Neuronal stem cell (in vitro differentiated cells): ENCODE data around the gene ANK3.

ENCODE experiments used
- DNase-seq: peaks from one replicate; pipeline ENCODE4 v3.0.0-alpha.2; 2013; ENCODE audit warnings: low spot score
- H2AFZ ChIP-seq: one replicate; pipeline ENCODE4 v1.6.1; 2013; ENCODE audit warnings: mild to moderate bottlenecking, low read length, inconsistent platforms
- H2AK5ac ChIP-seq: 2 replicates; pipeline ENCODE4 v1.6.1; 2013; ENCODE audit warnings: low read depth, mild to moderate bottlenecking, inconsistent platforms, low read length, moderate library complexity, mixed read lengths
- H2BK120ac ChIP-seq: 2 replicates; pipeline ENCODE4 v1.6.1; 2013; ENCODE audit warnings: low read depth, mild to moderate bottlenecking, inconsistent platforms, low read length, moderate library complexity, mixed read lengths
- H2BK12ac ChIP-seq: one replicate; pipeline ENCODE4 v1.6.1; 2013; ENCODE audit warnings: low read length, inconsistent platforms
- H2BK15ac ChIP-seq: 2 replicates; pipeline ENCODE4 v1.6.1; 2013; ENCODE audit warnings: mild to moderate bottlenecking, low read length, inconsistent platforms, mixed read lengths
- H2BK5ac ChIP-seq: one replicate; pipeline ENCODE4 v1.6.1; 2013; ENCODE audit warnings: inconsistent platforms, mild to moderate bottlenecking, low read length, moderate library complexity
- H3K14ac ChIP-seq: one replicate; pipeline ENCODE4 v1.6.1; 2013; ENCODE audit warnings: low read length, inconsistent platforms
- H3K18ac ChIP-seq: 2 replicates; pipeline ENCODE4 v1.6.1; 2013; ENCODE audit warnings: low read length, inconsistent platforms
- H3K23ac ChIP-seq: 2 replicates; pipeline ENCODE4 v1.6.1; 2013; ENCODE audit warnings: low read depth, mild to moderate bottlenecking, mixed read lengths, low read length, inconsistent platforms; ENCODE audit not compliant: poor library complexity
- H3K27ac ChIP-seq: replicated peaks from 3 replicates; pipeline ENCODE4 v1.5.1; 2013; ENCODE audit warnings: low read length, inconsistent platforms
- H3K27me3 ChIP-seq, 3 experiments: 2 replicates each; pipeline ENCODE4 v1.6.1; 2013; ENCODE audit warnings: low read length in 3 of 3, mild to moderate bottlenecking in 2 of 3, inconsistent platforms in 1 of 3, low read depth in 1 of 3, mixed read lengths in 1 of 3, moderate library complexity in 1 of 3; ENCODE audit not compliant: control insufficient read depth in 3 of 3, insufficient read depth in 3 of 3
- H3K36me3 ChIP-seq, 2 donors: replicated peaks in 1 of 2; 2 replicates each; pipeline ENCODE4 v1.6.1; 2013; ENCODE audit warnings: low read length in 2 of 2; ENCODE audit not compliant: control insufficient read depth in 2 of 2, insufficient read depth in 2 of 2
- H3K4ac ChIP-seq: 2 replicates; pipeline ENCODE4 v1.6.1; 2013; ENCODE audit warnings: inconsistent platforms, mild to moderate bottlenecking, low read length, moderate library complexity
- H3K4me1 ChIP-seq, 2 donors: 1 replicate in 1 of 2; 2 replicates in 1 of 2; pipeline ENCODE4 v1.6.1; 2013; ENCODE audit warnings: low read length in 2 of 2, low read depth in 1 of 2; ENCODE audit not compliant: control insufficient read depth in 2 of 2, insufficient read depth in 1 of 2
- H3K4me2 ChIP-seq: one replicate; pipeline ENCODE4 v1.6.1; 2013; ENCODE audit warnings: mild to moderate bottlenecking, low read length, inconsistent platforms; ENCODE audit not compliant: insufficient read depth, poor library complexity, severe bottlenecking
- H3K4me3 ChIP-seq, 2 donors: 2 replicates each; pipeline ENCODE4 v1.5.1; 2013; ENCODE audit warnings: low read length in 2 of 2, mild to moderate bottlenecking in 2 of 2, inconsistent platforms in 1 of 2, moderate library complexity in 1 of 2
- H3K79me1 ChIP-seq: one replicate; pipeline ENCODE4 v1.6.1; 2013; ENCODE audit warnings: low read depth, mild to moderate bottlenecking, inconsistent platforms, low read length, moderate library complexity
- H3K9ac ChIP-seq: one replicate; pipeline ENCODE4 v1.6.1; 2013; ENCODE audit warnings: mild to moderate bottlenecking, low read depth, low read length, inconsistent platforms; ENCODE audit not compliant: poor library complexity
- H3K9me3 ChIP-seq, 2 donors: replicated peaks in 1 of 2; 2 replicates each; pipeline versions ENCODE3 to v1.6.1; 2013; ENCODE audit warnings: low read length in 2 of 2, mild to moderate bottlenecking in 2 of 2, inconsistent platforms in 1 of 2, low read depth in 1 of 2, mixed read lengths in 1 of 2, moderate library complexity in 1 of 2; ENCODE audit not compliant: control insufficient read depth in 2 of 2, insufficient read depth in 1 of 2
- H4K8ac ChIP-seq: one replicate; pipeline ENCODE4 v1.6.1; 2013; ENCODE audit warnings: low read depth, mild to moderate bottlenecking, inconsistent platforms, low read length, moderate library complexity
- H4K91ac ChIP-seq: one replicate; pipeline ENCODE4 v1.6.1; 2013; ENCODE audit warnings: low read length, low read depth, mild to moderate bottlenecking, inconsistent platforms; ENCODE audit not compliant: poor library complexity
- WGBS, 2 donors: extraction: QIAGEN DNeasy Blood & Tissue Kit; methylation state at CpG; one replicate each; pipeline ENCODE4 v1.1.7; 2013; ENCODE audit warnings: missing lambda C conversion rate in 2 of 2, mixed read lengths in 1 of 2; ENCODE audit not compliant: insufficient read length in 2 of 2, insufficient replicate concordance in 1 of 2; ENCODE audit errors: extremely low coverage in 2 of 2; 5-methylcytosine and 5-hydroxymethylcytosine counted together

Gene ANK3

GRCh38 chr10:60368875-60369546 is 20.7 kb downstream of the ANK3 start:
- H3K4ac ChIP-seq = no peak overlapping the region
- H2BK15ac ChIP-seq = no peak overlapping the region
- H3K79me1 ChIP-seq = no peaks in the 10 kb centered on the region
- no peak overlapping the region for H4K91ac ChIP-seq
- H3K9me3 ChIP-seq = no peaks in the 10 kb centered on the region
- H2BK12ac ChIP-seq = no peak overlapping the region
- no CpG with 5 or more reads among the region's 5 CpGs for WGBS, 2 donors
- no peak overlapping the region for H3K23ac ChIP-seq
- no peak overlapping the region for H2AK5ac ChIP-seq
- no peak overlapping the region for H3K27ac ChIP-seq
- H4K8ac ChIP-seq = no peak overlapping the region
- no peaks in the 10 kb centered on the region for H3K36me3 ChIP-seq
- no peak overlapping the region for H3K9ac ChIP-seq
- H3K18ac ChIP-seq = no peak overlapping the region
- no peak overlapping the region for H2AFZ ChIP-seq
- no peak for DNase-seq
- H3K4me2 ChIP-seq = no peak overlapping the region
- H2BK120ac ChIP-seq = no peak overlapping the region
- H3K4me1 ChIP-seq = peaks cover 6 to 11% of the 10 kb centered on the region in 2 donors
- no peak overlapping the region for H2BK5ac ChIP-seq
- H3K14ac ChIP-seq = no peak overlapping the region
- no peak overlapping the region for H3K4me3 ChIP-seq
- no peaks in the 10 kb centered on the region for H3K27me3 ChIP-seq

- Histone ChIP-seq H3K79me1 (no peaks in the 10 kb centered on the region), H3K27ac (no peak overlapping the region), H3K4me3 (no peak overlapping the region), H2AK5ac (no peak overlapping the region), H3K23ac (no peak overlapping the region), H3K27me3 (no peaks in the 10 kb centered on the region), H3K4me2 (no peak overlapping the region), H2BK5ac (no peak overlapping the region), H3K9me3 (no peaks in the 10 kb centered on the region), H2AFZ (peak overlapping the region; percentile 25), H3K18ac (no peak overlapping the region), H3K14ac (no peak overlapping the region), H3K4ac (no peak overlapping the region), H4K8ac (no peak overlapping the region), H4K91ac (no peak overlapping the region), H2BK15ac (no peak overlapping the region), H3K36me3 (no peaks in the 10 kb centered on the region), H2BK12ac (no peak overlapping the region), H3K9ac (no peak overlapping the region), H3K4me1 (peaks cover 6 to 11% of the 10 kb centered on the region in 2 donors), H2BK120ac (no peak overlapping the region)
- DNase-seq = no peak
- WGBS, 2 donors = no CpG with 5 or more reads among the region's 1 CpG
These were observed 21.8 kb downstream of the ANK3 start for GRCh38 chr10:60367901-60368300.

- H3K4ac ChIP-seq = no peak overlapping the region
- no peak overlapping the region for H3K4me3 ChIP-seq
- H3K9ac ChIP-seq = no peak overlapping the region
- H3K4me1 ChIP-seq = peaks cover 6 to 11% of the 10 kb centered on the region in 2 donors
- DNase-seq = no peak
- no peak overlapping the region for H3K23ac ChIP-seq
- no peak overlapping the region for H3K14ac ChIP-seq
- H4K8ac ChIP-seq = no peak overlapping the region
- H4K91ac ChIP-seq = no peak overlapping the region
- no CpG with 5 or more reads among the region's 2 CpGs for WGBS, 2 donors
- no peak overlapping the region for H3K18ac ChIP-seq
- no peak overlapping the region for H2AK5ac ChIP-seq
- no peaks in the 10 kb centered on the region for H3K79me1 ChIP-seq
- H3K36me3 ChIP-seq = no peaks in the 10 kb centered on the region
- H3K4me2 ChIP-seq = no peak overlapping the region
- no peak overlapping the region for H3K27ac ChIP-seq
- H3K9me3 ChIP-seq = no peaks in the 10 kb centered on the region
- no peak overlapping the region for H2BK5ac ChIP-seq
- H2BK15ac ChIP-seq = no peak overlapping the region
- H2BK12ac ChIP-seq = no peak overlapping the region
- H2BK120ac ChIP-seq = no peak overlapping the region
- H2AFZ ChIP-seq = peak overlapping the region; percentile 25
- no peaks in the 10 kb centered on the region for H3K27me3 ChIP-seq
These were observed 22.2 kb downstream of the ANK3 start for GRCh38 chr10:60367431-60367830.

GRCh38 chr10:60367024-60367423 is 22.7 kb downstream of the ANK3 start:
- no peak for DNase-seq
- Histone ChIP-seq H2BK5ac (no peak overlapping the region), H3K9me3 (no peaks in the 10 kb centered on the region), H2BK12ac (no peak overlapping the region), H3K23ac (no peak overlapping the region), H4K91ac (no peak overlapping the region), H3K27me3 (no peaks in the 10 kb centered on the region), H4K8ac (no peak overlapping the region), H3K4ac (no peak overlapping the region), H2BK15ac (no peak overlapping the region), H3K18ac (no peak overlapping the region), H3K4me1 (peaks cover 6 to 11% of the 10 kb centered on the region in 2 donors), H3K79me1 (no peaks in the 10 kb centered on the region), H3K9ac (no peak overlapping the region), H2AFZ (peak overlapping the region; percentile 25), H3K14ac (no peak overlapping the region), H2BK120ac (no peak overlapping the region), H3K36me3 (no peaks in the 10 kb centered on the region), H3K4me3 (no peak overlapping the region), H3K4me2 (no peak overlapping the region), H2AK5ac (no peak overlapping the region), H3K27ac (no peak overlapping the region)
- WGBS, 2 donors = no CpG with 5 or more reads among the region's 4 CpGs
